ENCODE data around the gene PGM2L1.

PGM2L1 gene

DNA sequence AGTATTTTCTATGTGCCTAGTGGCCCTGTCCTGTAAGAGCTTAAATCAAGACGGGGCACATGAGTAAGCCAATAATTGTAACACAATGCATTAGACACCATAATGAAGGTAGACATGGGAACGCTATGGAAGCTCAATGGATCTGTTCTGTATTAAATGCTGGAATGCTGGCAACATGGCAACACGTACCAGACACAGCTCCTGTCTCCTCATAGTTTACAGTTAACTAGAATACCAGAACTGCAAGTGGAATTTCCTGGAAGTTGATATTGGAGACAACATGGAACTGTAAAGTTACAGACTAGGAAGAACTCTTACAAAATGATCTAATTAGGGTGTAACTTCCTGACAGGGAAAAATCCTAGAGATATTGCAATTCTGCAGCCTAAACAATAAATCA is 99.2 kb downstream of the PGM2L1 start:
- no peak for DNase-seq (ENCODE audit: low spot score)

DNA sequence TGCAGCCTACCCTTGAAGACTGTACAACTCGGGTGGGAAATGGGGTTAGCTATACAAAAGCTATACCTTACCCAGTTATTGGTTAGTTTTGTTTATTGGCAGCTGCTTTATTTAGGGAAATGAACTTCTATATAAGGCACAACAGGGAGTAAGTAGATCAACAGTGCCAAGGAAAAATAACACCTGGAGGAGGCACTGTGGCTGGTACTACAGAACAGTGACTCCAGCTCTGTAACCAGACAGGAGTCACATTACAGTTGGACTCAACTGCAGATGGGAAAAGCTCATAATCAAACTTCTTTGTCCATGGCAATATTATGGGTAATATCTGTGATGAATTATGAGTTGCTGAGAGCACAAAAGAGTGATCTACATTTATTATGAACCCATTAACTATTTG is 100.7 kb downstream of the PGM2L1 start:
- no peak for DNase-seq (ENCODE audit: low spot score)

DNA sequence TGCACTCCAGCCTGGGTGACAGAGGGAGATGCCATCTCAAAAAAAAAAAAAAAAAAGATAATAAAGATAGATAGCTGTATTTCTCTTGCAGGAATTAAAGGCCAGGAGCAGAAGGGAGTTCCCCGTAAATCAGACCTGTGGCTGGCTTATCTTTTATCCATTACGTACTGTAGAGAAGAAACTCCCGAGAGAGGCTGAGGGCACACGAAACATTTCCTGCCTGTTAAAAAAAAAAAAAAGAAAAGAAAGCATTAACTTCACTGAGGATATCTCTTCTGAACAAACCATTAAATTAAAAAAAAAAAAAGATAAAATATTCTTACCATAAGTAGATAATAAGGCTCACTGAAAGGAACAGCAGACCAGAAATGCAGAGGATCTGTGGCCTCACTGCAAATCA is 109.3 kb downstream of the PGM2L1 start:
- DNase-seq (ENCODE audit: low spot score), result no peak

DNA sequence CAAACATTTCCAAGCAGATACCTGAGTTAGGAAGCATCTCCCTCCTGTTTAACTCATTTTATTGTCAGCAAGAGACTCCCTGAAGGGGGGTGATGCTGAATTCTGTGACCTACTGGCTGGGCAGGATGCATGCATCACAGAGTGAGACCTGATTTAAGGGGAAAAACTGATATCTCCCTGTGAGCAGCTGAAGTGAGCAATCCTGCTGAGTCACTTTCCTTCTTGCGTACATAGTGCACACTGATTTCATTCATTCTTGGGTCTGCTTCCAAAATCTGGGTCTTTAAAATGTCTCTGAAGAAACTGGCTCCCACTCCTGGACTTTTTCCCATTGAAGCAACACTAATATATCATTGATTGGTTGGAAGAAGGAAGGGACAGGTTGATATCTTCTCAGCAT is 110.1 kb downstream of the PGM2L1 start:
- DNase-seq (ENCODE audit: low spot score), result no peak

DNA sequence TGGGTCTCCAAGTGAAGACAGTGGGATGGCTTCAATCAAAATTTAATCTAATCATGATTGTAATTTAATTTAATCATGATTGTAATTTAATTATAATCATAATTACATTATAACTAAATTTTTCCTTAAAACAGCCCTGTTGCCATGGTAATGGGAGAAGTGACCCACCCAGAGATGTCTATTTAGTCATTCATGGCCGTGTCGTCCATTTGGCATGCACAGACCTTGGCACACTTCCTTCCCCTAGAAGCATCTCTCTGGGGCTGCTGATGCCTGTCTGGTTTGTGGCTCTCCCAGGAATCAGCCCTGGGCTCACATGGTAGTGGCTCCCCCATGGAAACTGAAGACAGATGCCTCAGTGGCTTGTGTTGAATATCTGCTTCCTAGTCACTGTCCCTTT is 113.8 kb downstream of the PGM2L1 start:
- DNase-seq (ENCODE audit: low spot score), result no peak

DNA sequence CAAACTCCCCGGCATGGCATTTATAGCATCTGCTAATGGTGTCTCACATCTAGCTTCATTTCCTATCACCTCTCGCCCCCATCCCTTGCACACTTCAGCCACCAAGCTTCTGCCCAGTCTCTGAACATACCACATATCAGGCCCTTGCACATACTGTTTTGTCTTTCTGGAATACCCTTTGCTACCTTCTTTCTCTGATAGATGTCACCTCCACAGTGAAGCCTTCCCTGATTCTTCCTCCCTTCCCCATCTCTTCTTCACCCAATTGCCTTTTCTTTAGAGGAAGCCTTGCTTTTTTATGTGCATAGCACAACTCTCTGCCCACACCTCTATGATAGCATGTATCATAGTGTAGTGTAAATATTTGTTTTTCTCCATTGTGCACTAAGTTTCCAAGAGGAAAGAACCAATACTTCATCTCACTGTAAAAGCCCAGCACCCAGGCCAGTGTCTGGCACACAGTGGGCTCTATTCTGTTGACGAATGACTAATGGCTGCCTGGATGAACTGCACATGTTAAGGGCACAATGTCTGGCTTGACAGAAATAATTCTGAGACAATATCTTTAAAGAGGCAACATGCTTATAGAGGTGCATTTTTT is 114.6 kb downstream of the PGM2L1 start:
- no peak for DNase-seq (ENCODE audit: low spot score)

DNA sequence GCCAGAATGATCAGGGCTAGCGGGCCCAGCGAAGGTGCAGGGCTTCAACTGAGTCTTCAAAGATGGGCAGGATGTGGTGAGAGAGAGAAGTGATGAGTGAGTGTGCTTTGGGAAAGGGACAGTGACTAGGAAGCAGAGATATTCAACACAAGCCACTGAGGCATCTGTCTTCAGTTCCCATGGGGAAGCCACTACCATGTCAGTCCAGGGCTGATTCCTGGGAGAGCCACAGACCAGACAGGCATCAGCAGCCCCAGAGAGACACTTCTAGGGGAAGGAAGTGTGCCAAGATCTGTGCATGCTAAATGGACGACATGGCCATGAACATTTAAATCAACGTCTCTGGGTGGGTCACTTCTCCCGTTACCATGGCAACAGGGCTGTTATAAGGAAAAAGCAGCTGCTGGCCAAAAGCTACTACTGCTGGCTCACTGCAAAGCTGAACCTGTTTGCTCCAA is 115.3 kb downstream of the PGM2L1 start:
- DNase-seq (ENCODE audit: low spot score), result no peak

DNA sequence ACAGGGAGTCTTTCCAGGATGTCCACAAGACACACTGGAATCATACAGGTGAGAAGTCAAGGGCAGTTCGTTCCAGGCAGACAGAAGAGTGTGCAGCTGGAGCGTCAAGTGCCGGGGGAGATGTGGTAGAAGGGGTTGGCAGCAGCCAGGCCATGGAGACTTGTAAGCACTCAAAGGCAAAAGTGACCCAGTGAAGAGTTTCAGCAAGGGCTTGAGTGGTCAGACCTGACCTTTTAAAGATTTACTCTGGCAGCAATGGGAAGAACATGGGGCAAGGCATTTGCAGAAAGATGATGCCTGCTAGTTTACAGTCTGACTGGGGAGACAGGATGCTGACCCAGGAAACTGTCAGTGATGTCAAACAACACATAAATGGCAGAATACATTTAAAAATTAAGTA is 115.8 kb downstream of the PGM2L1 start:
- DNase-seq (ENCODE audit: low spot score), result no peak

DNA sequence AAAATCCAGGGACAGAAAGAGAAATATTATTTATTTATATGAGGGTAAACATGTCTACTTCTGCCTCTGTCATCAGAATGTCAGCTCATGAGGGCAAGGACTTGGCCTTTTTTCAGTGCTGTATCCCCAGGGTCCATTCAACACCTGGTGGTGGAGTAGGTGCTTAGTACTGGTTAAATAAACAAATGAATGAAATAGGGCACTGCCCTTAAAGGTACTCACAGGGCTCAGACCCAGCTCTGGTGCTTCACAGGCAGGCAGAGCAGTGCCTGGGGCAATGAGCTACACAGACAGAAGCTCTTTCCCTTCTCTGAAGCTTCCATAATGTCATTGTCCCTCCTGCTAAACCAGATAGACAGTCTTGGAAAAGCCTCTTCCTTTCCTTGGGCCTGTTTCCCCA is 117.7 kb downstream of the PGM2L1 start:
- DNase-seq (ENCODE audit: low spot score), result no peak

Data from globus pallidus (tissue), 1 donor.